Epithelial cell of esophagus (primary cell): ENCODE results near the gene FDX1.
"Not testable (repeated sequence)": the region's sequence is repeated elsewhere in the genome, so short reads cannot be mapped to it uniquely, and the experiment has no call there.

Experiments
- DNase-seq: peaks from one replicate; pipeline ENCODE4 v3.0.0; 2010; ENCODE audit warnings: low read depth
- H3K4me3 ChIP-seq: 2 replicates; pipeline ENCODE4 v1.5.1; 2011; ENCODE audit warnings: mild to moderate bottlenecking, low read length, control low read depth
- TF ChIP-seq, protein P1 (sequence below): IDR thresholded peaks from 2 replicates; pipeline ENCODE4 v1.5.1; 2011; ENCODE audit warnings: low read depth, mild to moderate bottlenecking, low read length, control low read depth, inconsistent platforms; ENCODE audit not compliant: insufficient read depth; ENCODE audit errors: missing control alignments

Gene FDX1

DNA sequence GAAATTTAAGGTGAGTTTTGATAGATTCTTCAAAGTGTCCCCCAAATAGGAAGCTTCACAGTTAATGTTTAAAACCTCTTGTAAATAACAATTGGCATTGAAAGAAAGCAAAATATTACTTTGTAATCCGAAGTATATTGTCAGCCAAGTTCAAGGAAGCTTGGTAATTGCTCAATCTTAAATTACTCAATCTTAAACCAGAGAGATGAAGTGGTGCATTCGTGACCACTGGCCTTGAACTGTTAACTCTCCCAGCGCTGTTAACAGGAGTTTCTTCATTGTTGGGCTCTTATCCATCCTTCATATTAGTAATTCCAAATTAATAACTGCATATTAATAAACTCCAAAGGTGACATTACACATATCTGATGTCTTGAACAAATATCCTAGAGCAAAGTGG is 20.6 kb upstream of the FDX1 start:
- no peak overlapping the region for H3K4me3 ChIP-seq
- DNase-seq = peak; percentile 53

DNA sequence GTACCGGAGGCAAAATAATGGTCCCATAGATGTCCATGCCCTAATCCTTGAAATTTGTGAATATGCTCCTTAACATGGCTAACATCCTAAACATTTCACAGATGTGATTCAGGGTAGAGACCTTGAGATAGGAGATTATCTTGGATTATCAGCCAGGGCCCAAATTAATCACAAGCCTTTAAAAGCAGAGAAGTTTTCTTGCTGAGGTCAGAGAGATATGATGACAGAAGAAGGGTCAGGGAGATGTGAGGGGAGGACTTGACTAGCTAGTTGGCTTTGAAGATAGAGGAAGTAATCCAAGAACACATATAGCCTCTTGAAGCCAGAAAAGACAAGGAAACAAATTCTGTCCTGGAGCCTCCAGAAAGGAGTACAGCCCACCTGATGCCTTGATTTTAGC is 19.1 kb upstream of the FDX1 start:
- no peak overlapping the region for H3K4me3 ChIP-seq
- TF ChIP-seq, protein P1, sequence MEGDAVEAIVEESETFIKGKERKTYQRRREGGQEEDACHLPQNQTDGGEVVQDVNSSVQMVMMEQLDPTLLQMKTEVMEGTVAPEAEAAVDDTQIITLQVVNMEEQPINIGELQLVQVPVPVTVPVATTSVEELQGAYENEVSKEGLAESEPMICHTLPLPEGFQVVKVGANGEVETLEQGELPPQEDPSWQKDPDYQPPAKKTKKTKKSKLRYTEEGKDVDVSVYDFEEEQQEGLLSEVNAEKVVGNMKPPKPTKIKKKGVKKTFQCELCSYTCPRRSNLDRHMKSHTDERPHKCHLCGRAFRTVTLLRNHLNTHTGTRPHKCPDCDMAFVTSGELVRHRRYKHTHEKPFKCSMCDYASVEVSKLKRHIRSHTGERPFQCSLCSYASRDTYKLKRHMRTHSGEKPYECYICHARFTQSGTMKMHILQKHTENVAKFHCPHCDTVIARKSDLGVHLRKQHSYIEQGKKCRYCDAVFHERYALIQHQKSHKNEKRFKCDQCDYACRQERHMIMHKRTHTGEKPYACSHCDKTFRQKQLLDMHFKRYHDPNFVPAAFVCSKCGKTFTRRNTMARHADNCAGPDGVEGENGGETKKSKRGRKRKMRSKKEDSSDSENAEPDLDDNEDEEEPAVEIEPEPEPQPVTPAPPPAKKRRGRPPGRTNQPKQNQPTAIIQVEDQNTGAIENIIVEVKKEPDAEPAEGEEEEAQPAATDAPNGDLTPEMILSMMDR = no peak
- DNase-seq = no peak

More for the DNA sequence above, 20.6 kb upstream of the FDX1 start:
- TF ChIP-seq, protein P1 = no peak

DNA sequence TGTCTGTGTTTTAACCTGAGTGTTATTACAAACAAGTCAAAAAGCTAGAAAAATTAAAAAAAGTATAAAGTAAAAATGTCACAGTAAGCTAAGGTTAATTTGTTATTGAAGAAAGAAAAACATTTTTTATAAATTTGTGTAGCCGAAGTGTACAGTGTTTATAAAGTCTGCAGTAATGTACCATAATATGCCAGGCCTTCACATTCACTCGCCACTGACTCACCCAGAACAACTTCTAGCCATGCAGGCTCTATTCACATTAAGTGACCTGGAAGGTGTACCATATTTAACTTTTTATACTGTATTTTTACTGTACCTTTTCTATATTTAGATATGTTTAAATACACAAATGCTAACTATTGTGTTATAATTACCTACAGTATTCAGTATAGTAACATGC is 14.7 kb upstream of the FDX1 start:
- TF ChIP-seq, protein P1 = no peak
- DNase-seq = no peak
- no peak overlapping the region for H3K4me3 ChIP-seq

DNA sequence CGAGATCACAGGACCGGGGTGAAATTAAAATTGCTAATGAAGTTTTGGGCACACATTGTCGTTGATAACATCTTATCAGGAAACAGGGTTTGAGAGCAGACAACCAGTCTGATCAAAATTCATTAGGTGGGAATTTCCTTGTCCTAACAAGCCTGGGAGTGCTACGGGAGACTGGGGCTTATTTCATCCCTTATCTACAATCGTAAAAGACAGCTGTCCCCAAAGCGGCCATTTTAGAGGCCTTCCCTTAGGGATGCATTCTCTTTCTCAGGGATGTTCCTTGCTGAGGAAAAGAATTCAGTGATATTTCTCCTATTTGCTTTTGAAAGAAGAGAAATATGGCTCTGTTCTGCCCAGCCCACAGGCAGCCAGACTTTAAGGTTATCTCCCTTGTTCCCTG is 8.1 kb upstream of the FDX1 start:
- not testable (repeated sequence) for DNase-seq, H3K4me3 ChIP-seq

DNA sequence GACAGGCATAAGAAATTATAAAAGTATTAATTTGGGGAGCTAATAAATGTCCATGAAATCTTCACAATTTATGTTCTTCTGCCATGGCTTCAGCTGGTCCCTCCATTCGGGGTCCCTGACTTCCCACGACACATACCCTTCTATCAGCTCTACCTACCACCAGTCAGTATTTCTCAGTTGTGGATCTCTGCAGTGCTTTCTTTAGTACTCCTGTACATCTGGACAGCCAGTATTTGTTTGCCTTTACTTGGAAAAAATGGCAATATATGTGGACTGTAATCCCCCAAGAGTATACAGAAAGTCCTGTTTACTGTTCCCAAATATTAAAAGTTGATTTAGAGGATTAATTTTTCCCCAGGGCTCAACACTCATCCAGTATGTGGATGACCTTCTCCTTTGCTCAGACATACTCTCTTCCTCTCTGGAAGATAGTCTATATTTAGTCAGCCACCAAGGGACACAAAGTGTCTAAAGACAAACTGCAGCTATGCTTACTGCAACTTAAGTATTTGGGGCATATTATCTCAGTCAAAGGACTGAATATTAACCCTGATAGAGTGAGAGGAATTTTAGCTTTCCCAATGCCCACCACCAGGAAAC is 7.3 kb upstream of the FDX1 start:
- DNase-seq = no peak
- no peak overlapping the region for H3K4me3 ChIP-seq
- TF ChIP-seq, protein P1 = no peak

DNA sequence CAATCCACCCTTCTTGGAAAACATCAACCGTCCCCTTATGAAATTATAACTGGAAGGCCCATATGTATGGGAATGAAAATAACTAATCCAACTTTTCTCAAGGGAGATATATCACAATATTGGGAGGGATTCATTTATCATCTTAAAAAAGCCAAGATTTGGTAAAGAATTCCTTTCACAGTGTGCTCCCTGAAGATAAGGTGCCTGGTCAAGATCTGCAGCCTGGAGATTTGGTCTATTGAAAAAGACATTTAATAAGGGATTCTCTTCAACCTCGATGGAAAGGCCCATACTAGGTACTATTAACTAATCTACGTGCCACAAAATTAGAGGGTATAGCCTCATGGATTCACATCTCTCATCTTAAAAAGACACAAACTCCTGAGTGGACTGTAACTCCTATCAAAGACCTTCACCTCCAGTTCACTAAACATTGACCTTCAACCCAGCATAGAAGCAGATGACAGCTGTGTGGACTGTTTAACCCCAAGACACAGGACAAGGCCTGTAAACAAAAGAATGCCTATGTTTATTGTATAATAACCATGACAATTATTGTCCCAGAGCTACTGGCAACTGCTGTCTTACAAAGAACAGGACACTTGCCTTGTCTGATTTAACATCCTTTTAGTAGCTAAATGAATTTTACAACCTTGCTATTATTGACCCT is 4.8 kb upstream of the FDX1 start:
- DNase-seq = no peak
- TF ChIP-seq, protein P1 = no peak
- H3K4me3 ChIP-seq = no peak overlapping the region

DNA sequence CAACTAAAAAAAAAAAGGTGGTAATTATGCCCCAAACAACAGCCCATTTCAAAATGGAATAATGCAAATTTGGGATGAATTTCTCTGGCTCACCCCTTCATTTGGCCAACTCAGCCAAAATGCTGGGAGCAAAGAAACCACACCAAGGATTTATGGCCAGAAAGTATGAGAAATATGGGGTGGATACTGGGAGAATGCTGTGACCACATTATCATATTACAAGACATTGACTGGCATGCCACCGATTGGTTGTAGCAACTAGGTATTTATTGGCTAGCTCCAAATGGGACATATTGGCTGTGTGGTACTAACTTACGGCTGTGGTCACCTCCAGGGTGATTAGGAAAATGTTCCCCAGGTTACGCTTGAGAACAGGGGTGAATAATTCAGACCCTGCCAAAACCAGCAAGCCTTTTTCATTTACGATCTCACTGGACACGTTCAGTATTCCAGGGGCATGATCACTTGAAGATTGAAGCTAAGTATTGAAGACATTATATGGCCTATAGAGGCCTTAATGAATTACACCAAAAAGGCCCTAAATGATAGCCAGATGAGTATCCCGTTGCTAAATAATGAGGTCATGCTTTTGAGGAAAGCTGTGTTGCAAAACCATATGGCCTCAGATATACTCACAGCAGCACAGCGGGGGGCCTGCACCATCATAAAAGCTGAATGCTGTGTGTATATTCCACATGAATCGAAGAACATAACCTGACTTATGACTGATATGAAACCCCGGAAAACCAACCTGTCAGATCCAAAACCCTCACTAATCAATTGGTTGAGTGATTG is 3.8 kb upstream of the FDX1 start:
- TF ChIP-seq, protein P1 = no peak
- no peak overlapping the region for H3K4me3 ChIP-seq
- DNase-seq = peak; percentile 12
